GM19193 (cell line): ENCODE measurements around the gene SCD5.

Source experiments
- POLR2A ChIP-seq: IDR thresholded peaks from 4 replicates; pipeline ENCODE4 v1.6.1; 2011; ENCODE audit not compliant: insufficient read depth, insufficient read length; ENCODE audit errors: extremely low read depth

The SCD5 gene

DNA sequence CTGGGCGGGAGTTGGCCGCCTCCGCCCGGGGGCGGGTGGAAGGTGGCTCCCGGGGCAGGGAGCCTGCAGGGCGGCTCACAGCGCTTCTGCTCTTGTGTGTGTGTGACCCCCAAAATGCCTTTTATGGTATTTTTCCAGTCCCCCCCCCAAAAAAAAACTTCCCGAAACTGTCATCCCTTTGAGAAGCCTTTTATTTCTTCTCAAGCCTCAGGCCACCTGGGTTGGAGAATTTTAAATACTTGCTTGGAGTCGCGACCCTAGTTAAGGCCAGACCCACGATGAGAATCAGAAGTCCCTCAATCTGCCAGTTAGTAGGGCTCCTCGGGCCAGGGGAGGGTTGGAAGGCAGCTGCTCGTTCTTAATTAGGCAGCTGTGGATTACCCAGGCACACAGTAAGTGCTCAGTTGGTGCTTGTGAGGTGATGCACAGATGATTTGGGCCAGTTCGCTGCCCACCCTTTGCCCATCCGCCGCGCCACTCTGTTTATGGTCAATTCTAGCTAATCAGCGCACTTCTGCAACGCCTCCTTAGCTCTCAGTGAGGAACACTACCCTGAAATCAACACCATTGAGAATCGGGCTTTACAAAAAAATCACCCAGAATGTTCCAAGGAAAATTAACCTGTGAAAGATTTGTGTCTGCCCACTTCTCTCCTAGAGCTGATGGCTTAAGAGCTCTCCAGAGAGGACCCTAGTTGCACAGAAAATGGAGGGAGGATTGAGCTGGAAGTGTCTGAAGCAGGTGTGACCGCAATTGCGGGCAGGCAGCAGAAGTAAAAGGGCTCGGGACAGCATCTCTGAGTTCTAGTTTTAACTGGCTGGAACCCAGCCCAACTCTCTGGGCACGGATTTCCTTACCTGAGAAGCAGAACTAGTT is 648 bp upstream of the SCD5 start:
- peak; percentile 30 for TF ChIP-seq POLR2A

- no peak for TF ChIP-seq POLR2A
These were observed 1.0 kb downstream of the SCD5 start for GRCh38 chr4:82797405-82798111.

DNA sequence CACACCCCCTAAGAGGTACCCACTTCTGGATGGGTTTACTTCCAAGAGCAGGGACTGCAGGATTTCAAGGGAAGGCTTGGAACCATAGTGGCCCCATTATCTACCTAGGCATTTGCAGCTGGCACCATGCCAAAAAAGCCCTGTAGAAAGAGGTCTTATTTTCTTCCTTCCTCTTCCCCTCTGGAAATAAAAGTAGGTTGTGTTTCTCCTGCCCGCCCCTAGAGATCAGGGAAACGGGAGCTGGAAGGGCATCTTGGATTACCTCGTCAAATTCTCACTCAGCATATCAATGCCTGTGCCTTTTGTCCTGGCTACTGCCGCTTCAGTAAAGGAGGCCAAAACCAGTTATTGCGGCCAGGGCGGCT is 1.6 kb downstream of the SCD5 start:
- TF ChIP-seq POLR2A, result no peak

DNA sequence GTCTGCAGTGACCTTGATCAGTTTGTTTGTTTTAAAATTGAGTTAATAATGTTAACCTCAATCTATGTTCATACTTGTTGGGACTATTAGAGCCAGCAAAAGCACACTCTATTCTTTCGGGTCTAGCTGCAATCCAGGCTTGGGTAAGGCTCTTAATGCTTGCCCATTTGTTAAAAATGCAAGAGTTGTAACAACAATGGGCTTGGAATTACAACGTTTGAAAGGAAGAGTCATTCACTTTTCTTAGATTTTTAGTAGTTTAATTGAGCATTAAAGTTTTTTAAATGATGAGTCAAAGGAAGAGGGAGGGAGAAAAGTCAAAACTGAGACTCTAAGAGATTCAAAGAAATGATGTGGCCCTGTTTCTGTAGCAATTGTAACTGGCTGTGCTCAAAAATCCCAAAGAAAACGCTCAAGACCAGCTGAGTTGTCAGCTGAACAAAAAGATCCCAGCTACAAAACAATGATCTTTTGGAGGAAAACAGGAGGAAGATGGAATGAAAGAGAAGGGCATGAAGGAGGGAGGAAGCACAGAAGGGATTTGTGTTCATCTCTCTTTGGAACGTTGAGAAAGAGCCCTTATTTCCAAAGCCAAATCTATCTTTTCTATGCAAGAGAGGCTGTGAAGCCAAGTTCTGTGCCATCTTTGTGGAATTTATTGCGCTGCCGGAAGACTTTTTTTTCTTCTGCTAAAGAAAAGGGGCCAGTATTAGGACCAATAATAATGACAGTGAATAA is 5.5 kb downstream of the SCD5 start:
- TF ChIP-seq POLR2A, result no peak

GRCh38 chr4:82791179-82791578 is 7.4 kb downstream of the SCD5 start:
- no peak for TF ChIP-seq POLR2A

DNA sequence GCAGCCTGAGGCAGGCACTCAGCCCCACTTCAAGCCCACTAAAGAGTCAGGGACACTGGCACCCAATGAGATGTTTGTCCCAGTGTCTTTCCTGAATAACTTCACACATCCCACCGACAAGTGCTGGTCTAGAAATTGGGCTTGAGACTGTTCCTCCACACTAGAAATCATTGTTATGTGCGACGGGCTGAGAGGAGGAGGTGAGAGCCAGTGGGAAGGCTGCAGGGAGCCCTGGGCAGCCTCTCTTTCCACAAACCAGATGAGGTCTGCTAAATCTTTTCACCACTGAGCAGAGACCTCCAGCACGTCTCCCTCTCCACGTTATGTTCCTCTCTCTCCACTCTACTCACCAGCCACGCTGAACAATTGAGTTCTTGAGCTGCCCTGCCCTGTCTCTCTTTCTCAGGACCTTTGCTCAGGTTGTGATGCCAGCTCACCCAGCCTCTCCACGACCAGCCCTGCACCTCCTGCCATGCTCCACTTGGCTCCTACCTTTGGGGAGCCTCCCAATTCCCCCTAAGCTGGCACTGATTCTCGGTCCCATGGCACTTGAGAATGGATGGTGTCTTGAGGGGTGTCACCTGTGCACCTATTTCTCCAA is 8.4 kb downstream of the SCD5 start:
- TF ChIP-seq POLR2A, result no peak

GRCh38 chr4:82789025-82789776 is 9.4 kb downstream of the SCD5 start:
- no peak for TF ChIP-seq POLR2A

DNA sequence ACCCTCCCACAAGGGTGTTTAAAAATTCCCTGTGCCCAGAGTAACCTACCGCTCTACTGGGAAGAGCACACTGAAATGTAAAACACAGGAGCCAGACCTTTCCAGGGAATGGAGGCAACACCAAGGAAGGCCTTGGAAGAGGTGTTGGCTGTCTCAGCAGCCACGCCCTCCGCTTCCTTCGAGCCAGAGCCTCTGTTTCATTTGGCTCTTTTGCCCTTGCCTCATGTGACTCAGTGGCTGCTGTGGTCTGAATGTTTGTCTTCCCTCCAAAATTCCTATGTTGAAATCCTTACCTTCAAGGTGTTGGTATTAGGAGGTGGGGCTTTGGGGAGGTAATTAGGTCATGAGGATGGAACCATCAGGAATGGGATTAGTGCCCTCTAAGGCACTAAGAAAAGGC is 11.3 kb downstream of the SCD5 start:
- TF ChIP-seq POLR2A, result no peak

- no peak for TF ChIP-seq POLR2A
These were observed 11.8 kb downstream of the SCD5 start for GRCh38 chr4:82786828-82787227.

DNA sequence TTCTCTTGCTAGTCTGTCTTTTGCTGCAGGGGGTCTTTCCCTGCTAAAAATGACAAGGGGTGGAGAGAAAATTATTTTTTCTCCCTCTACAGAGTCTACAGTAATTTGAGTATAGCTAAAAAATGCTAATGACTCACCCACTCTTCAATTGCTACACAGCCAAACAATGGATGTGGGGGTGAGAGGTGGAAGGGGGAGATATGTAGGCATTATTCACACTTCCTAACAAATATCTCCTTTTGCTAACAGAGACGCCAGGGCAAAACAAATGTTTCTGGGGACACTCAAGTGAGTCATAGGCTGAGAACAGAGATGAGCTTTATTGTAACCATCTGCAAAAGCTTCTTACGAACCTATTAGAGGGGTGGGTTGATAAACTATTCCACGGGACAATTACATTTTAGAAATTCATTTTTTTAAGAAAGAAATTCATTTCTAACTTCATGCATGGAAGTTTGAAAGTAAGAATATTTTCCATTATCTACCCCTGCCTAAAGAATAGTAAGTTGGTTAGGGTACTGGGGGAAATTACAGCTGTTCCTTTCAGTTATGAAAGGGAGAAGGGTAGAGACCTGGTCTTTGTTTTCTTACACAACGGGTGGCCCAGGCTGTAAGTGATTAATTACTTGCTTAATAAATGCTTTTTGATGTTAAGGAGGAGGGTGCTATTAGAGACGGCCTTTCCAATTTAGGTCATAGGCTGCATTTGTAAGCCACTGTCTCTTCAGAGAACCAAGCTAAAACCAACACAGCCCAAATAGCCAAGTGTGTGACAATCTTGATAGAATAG is 12.8 kb downstream of the SCD5 start:
- TF ChIP-seq POLR2A, result no peak

DNA sequence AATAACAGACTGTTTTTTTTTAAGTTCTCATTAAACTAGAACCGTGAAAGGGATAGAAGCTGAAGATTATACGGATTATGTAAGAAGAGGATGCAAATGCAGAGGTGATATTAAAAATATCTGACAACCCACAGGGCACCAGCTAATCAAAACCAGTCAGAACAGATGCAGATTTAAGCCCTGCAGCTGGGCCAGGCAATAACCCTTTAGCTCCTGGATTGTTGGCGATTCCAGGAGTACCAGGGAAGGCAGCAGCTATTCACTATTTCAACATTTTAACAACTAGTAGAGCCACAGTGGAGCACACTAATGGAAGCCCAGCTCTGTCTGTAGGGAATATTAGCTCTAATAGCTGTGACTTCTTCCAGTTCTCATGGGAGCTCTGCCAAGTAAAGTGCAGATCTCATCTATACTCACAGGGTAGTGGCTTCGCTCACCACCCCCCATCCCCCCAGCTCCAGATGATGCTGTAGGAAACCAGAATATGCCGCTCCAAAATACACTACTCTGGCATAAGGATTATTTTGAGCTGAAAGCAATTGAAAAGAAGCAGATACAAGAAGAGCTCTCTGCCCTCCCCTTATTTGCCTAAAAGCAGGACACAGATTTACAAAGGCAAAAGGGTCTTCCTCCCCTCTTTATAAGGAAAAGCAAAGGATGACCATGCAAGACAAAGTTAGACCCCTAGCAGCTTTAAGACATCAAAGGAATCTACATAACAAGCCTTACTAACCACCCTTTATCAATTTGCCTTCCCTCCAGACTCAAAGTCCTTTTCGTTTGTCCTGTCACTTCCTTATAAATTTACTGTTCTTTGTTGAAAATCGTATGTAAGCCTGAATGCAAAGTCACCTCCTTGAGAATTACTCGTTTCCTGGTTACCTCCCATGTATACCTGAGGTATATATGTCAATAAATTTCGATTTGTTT is 13.7 kb downstream of the SCD5 start:
- no peak for TF ChIP-seq POLR2A

DNA sequence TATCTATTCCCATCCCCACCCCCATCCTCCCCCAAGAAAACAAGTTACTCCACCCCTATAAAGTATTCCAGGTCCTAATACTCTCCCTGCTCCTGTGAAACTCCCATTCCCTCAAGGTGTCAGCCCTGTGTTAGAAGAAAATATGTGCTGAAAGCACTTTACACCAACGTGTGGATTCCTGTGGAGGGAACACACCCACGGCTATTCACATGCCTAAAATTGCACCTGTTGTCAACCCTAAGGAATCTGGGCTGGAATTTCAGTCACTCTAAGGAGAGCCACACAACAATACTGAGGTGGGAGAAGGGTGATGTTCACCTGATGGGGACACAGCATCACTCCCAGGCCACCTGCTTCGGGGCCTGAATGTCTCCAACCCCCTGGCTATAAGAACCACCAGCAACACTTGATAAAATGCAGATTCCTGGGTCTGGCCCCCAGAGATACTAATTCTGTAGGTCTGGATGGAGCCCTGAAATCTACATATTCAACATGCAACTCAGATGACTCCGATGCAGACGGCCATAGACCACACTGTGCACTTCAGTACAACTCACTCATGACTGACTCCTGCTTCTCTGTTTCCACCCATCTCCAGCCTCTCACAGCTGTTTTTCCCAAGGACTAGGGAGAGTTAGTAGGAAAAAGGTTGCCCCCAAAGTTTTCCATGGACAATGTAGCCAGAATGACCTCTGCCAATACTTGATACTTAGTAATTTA is 15.8 kb downstream of the SCD5 start:
- no peak for TF ChIP-seq POLR2A
